CD4-positive, alpha-beta T cell (primary cell): ENCODE measurements around the gene GON7. TPM values are rescaled to one million over a fixed set of nuclear protein-coding genes. Genes with fewer than 3 reads are reported as not detected.
"Not testable (repeated sequence)": the region's sequence is repeated elsewhere in the genome, so short reads cannot be mapped to it uniquely, and the experiment has no call there.

Experiments used
- ATAC-seq: fragments of 200-7000 bp; cut with Tn5 transposase; one replicate; pipeline ENCODE4 v1.10.0; 2022; ENCODE audit warnings: mild to moderate bottlenecking; ENCODE audit not compliant: poor library complexity
- CTCF ChIA-PET: fragments of 350-600 bp; sonication (Branson Sonifier 250); formaldehyde crosslinking; loops from one replicate; lab custom pipeline; 2021; ENCODE audit warnings: antibody characterized with exemption, inconsistent platforms; lab: Charles Lee
- POLR2A ChIA-PET: fragments of 350-600 bp; sonication (Branson Sonifier 250); formaldehyde crosslinking; loops from one replicate; lab custom pipeline; 2021; ENCODE audit warnings: antibody characterized with exemption, inconsistent platforms; lab: Charles Lee
- DNase-seq, 14 experiments: peaks; one replicate each; pipeline ENCODE4 v3.0.0-alpha.2; 2013 to 2020; ENCODE audit warnings: mixed read lengths in 2 of 14
- H3K27ac ChIP-seq, 2 donors: one replicate each; pipeline versions ENCODE4 v1.5.1 to v1.7.0; 2013; ENCODE audit warnings: low read length in 2 of 2, low read depth in 1 of 2, mild to moderate bottlenecking in 1 of 2
- H3K27me3 ChIP-seq, 2 experiments: 1 replicate in 1 of 2; 2 replicates in 1 of 2; pipeline versions ENCODE4 v1.6.1 to v1.7.0; 2013; ENCODE audit warnings: low read length in 2 of 2, control low read depth in 1 of 2, mild to moderate bottlenecking in 1 of 2, moderate library complexity in 1 of 2; ENCODE audit not compliant: insufficient read depth in 2 of 2, control insufficient read depth in 1 of 2
- H3K36me3 ChIP-seq: one replicate; pipeline ENCODE4 v1.6.1; 2013; ENCODE audit warnings: low read length, control low read depth; ENCODE audit not compliant: insufficient read depth
- H3K4me1 ChIP-seq: one replicate; pipeline ENCODE4 v1.6.1; 2013; ENCODE audit warnings: low read length, control low read depth; ENCODE audit not compliant: insufficient read depth
- H3K4me3 ChIP-seq: one replicate; pipeline ENCODE4 v1.5.1; 2013; ENCODE audit warnings: mild to moderate bottlenecking, low read length, moderate library complexity
- H3K9me3 ChIP-seq, 2 experiments: 1 replicate in 1 of 2; 2 replicates in 1 of 2; pipeline versions ENCODE4 v1.6.1 to v1.7.0; 2013; ENCODE audit warnings: low read length in 2 of 2, mild to moderate bottlenecking in 2 of 2, control low read depth in 1 of 2, moderate library complexity in 1 of 2; ENCODE audit not compliant: control insufficient read depth in 1 of 2, insufficient read depth in 1 of 2
- H3K27ac Mint-ChIP-seq: one replicate; pipeline ENCODE4 v1.8.0; 2020; ENCODE audit warnings: mixed read lengths
- H3K27me3 Mint-ChIP-seq: one replicate; pipeline ENCODE4 v1.8.0; 2021; ENCODE audit warnings: mixed read lengths
- H3K36me3 Mint-ChIP-seq: one replicate; pipeline ENCODE4 v1.8.0; 2021; ENCODE audit warnings: low read depth, mixed read lengths
- H3K4me1 Mint-ChIP-seq: one replicate; pipeline ENCODE4 v1.8.0; 2021; ENCODE audit warnings: low read depth, mixed read lengths
- H3K4me3 Mint-ChIP-seq: one replicate; pipeline ENCODE4 v1.8.0; 2020; ENCODE audit warnings: mild to moderate bottlenecking, mixed read lengths
- H3K9me3 Mint-ChIP-seq: one replicate; pipeline ENCODE4 v1.8.0; 2020; ENCODE audit warnings: mixed read lengths
- CTCF ChIP-seq: fragments of 200-600 bp; IDR thresholded peaks from one replicate; pipeline ENCODE4 v1.8.0; 2022; ENCODE audit warnings: antibody characterized with exemption, mild to moderate bottlenecking
- intact Hi-C, 2 experiments: fragments of 100-400 bp; cut with DNase I in 1 of 2; cut with micrococcal nuclease in 1 of 2; formaldehyde crosslinking; loops; one replicate each; pipeline versions ENCODE4 v1.15.1 to v1.9.0; 2023 to 2025; cut with DNase I, micrococcal nuclease
- total RNA-seq, 174 experiments: library from RNA in 2 of 174; stranded (reverse) in 2 of 174; gene quantifications; one replicate each; pipeline ENCODE4 v1.2.3 and lab custom pipeline; 2021 to 2026

Gene GON7
- total RNA-seq, 2 experiments from 2014 or later = 2.3 to 2.4 TPM

- ChIA-PET POLR2A (interaction anchor here (0.6 to 4.2 kb wide), 5 partner anchors 8 to 390 kb away, joined by 3 to 101 read pairs (median 9); partner anchors contain the start of genes GOLGA5, GON7, ITPK1 and UBR7), CTCF (interaction anchor here (1.0 to 5.2 kb wide), 9 partner anchors 8 to 71 kb away, joined by 3 to 37 read pairs (median 6); partner anchors contain the start of genes GON7 and UBR7)
- peak overlapping the region; percentile 61 to 97 for H3K27ac ChIP-seq
- peaks cover 49% of the 10 kb centered on the region for H3K36me3 Mint-ChIP-seq
- no peaks in the 10 kb centered on the region for H3K9me3 ChIP-seq
- no peaks in the 10 kb centered on the region for H3K27me3 ChIP-seq
- H3K4me3 ChIP-seq = peak overlapping the region; percentile 89
- H3K27ac Mint-ChIP-seq = peak overlapping the region; percentile 98
- peak overlapping the region; percentile 88 for H3K4me3 Mint-ChIP-seq
- DNase-seq (no peak), ATAC-seq (no peak)
- no peak for TF ChIP-seq CTCF
- peaks cover 42% of the 10 kb centered on the region for H3K36me3 ChIP-seq
- H3K4me1 ChIP-seq = peaks cover 31% of the 10 kb centered on the region
- H3K4me1 Mint-ChIP-seq = peaks cover 49% of the 10 kb centered on the region
- no peaks in the 10 kb centered on the region for H3K27me3 Mint-ChIP-seq
- no peaks in the 10 kb centered on the region for H3K9me3 Mint-ChIP-seq
- intact Hi-C loops = loop anchor here in 1 of 2 experiments (2.0 kb wide), 2 partner anchors 43 to 67 kb away; no protein-coding TSS in a partner anchor
Measured at GRCh38 chr14:93183596-93184317, 23.1 kb downstream of the GON7 start.

- H3K4me3 Mint-ChIP-seq = no peak overlapping the region
- no peaks in the 10 kb centered on the region for H3K27me3 Mint-ChIP-seq
- H3K36me3 Mint-ChIP-seq = no peaks in the 10 kb centered on the region
- H3K27me3 ChIP-seq = peaks cover 0 to 3% of the 10 kb centered on the region in 2 experiments
- H3K27ac Mint-ChIP-seq = no peak overlapping the region
- H3K36me3 ChIP-seq = no peaks in the 10 kb centered on the region
- ATAC-seq = no peak
- TF ChIP-seq CTCF = no peak
- no peaks in the 10 kb centered on the region for H3K9me3 ChIP-seq
- peaks cover 3% of the 10 kb centered on the region for H3K4me1 Mint-ChIP-seq
- H3K4me3 ChIP-seq = no peak overlapping the region
- no peak for DNase-seq
- H3K9me3 Mint-ChIP-seq = no peaks in the 10 kb centered on the region
- H3K4me1 ChIP-seq = no peaks in the 10 kb centered on the region
- POLR2A ChIA-PET = interaction anchor here (2.8 kb wide), 1 partner anchor 9 kb away, joined by 9 read pairs; the partner anchor contains the start of genes LYSET and MOAP1
- H3K27ac ChIP-seq = no peak overlapping the region
- intact Hi-C loops = loop anchor here in 1 of 2 experiments (5.0 kb wide), 1 partner anchor 42 kb away; no protein-coding TSS in a partner anchor
- CTCF ChIA-PET = interaction anchor here (1.1 kb wide), 1 partner anchor 9 kb away, joined by 6 read pairs; the partner anchor contains the start of genes LYSET and MOAP1
Measured at GRCh38 chr14:93175492-93175891, 31.4 kb downstream of the GON7 start.

- H3K4me3 Mint-ChIP-seq, DNase-seq, H3K36me3 Mint-ChIP-seq, H3K36me3 ChIP-seq, H3K9me3 ChIP-seq, H3K4me1 Mint-ChIP-seq, H3K27ac ChIP-seq, H3K27me3 Mint-ChIP-seq, H3K4me3 ChIP-seq, ATAC-seq, H3K9me3 Mint-ChIP-seq, H3K27ac Mint-ChIP-seq, H3K4me1 ChIP-seq, H3K27me3 ChIP-seq: not testable (repeated sequence)
- ChIA-PET POLR2A (interaction anchor here (2.8 kb wide), 1 partner anchor 10 kb away, joined by 9 read pairs; the partner anchor contains the start of genes LYSET and MOAP1), CTCF (interaction anchor here (0.6 kb wide), 1 partner anchor 70 kb away, joined by 3 read pairs; no protein-coding TSS in a partner anchor)
- intact Hi-C loops = loop anchor here in 1 of 2 experiments (5.0 kb wide), 1 partner anchor 43 kb away; no protein-coding TSS in a partner anchor
Measured at GRCh38 chr14:93174731-93175130, 32.1 kb downstream of the GON7 start.
